IMR-90 (cell line): ENCODE results near the gene TM9SF4. TPM values are rescaled to one million over a fixed set of nuclear protein-coding genes. Genes with fewer than 3 reads are reported as not detected.

ENCODE experiments used
- ATAC-seq: fragments of 200-7000 bp; cut with Tn5 transposase; 2 replicates; pipeline ENCODE4 v1.9.1; 2020; ENCODE audit warnings: low read depth, mild to moderate bottlenecking, moderate library complexity
- BruUV-seq: library from RNA; stranded (reverse); fragments of 400-500 nt; replicated peaks from 2 replicates; lab custom pipeline; 2021; lab: Mats Ljungman, UMichigan
- CTCF ChIA-PET: fragments of 300-600 bp; formaldehyde crosslinking; extraction: SDS; loops from one replicate; lab custom pipeline; 2021; ENCODE audit warnings: antibody characterized with exemption; lab: Yijun Ruan, JAX
- POLR2A ChIA-PET: fragments of 300-600 bp; sonication (Branson Sonifier 250); formaldehyde crosslinking; loops from one replicate; lab custom pipeline; 2022; ENCODE audit warnings: antibody characterized with exemption; ENCODE audit not compliant: unreplicated experiment; lab: Charles Lee
- DNase-seq: peaks from one replicate; pipeline ENCODE4 v3.0.0; 2013
- H2AFZ ChIP-seq: replicated peaks from 2 replicates; pipeline ENCODE3; 2013; ENCODE audit warnings: low read length, mild to moderate bottlenecking; ENCODE audit not compliant: poor library complexity
- H2AK5ac ChIP-seq: 2 replicates; pipeline ENCODE4 v1.6.1; 2013; ENCODE audit warnings: low read depth, low read length, inconsistent platforms
- H2AK9ac ChIP-seq: replicated peaks from 2 replicates; pipeline ENCODE3; 2013; ENCODE audit warnings: mild to moderate bottlenecking, low read depth, low read length, moderate library complexity; ENCODE audit not compliant: poor library complexity
- H2BK120ac ChIP-seq: 2 replicates; pipeline ENCODE4 v1.6.1; 2013; ENCODE audit warnings: low read depth, low read length, inconsistent platforms
- H2BK15ac ChIP-seq: 3 replicates; pipeline ENCODE4 v1.6.1; 2013; ENCODE audit warnings: low read depth, low read length, inconsistent platforms
- H2BK20ac ChIP-seq: 2 replicates; pipeline ENCODE4 v1.6.1; 2013; ENCODE audit warnings: low read depth, mild to moderate bottlenecking, inconsistent platforms, low read length, moderate library complexity
- H2BK5ac ChIP-seq: 2 replicates; pipeline ENCODE4 v1.6.1; 2013; ENCODE audit warnings: mild to moderate bottlenecking, low read depth, low read length, inconsistent platforms; ENCODE audit not compliant: poor library complexity, severe bottlenecking
- H3K14ac ChIP-seq: replicated peaks from 2 replicates; pipeline ENCODE4 v1.6.1; 2013; ENCODE audit warnings: low read depth, low read length, inconsistent platforms
- H3K18ac ChIP-seq: 2 replicates; pipeline ENCODE4 v1.6.1; 2013; ENCODE audit warnings: low read depth, low read length, control low read depth
- H3K23ac ChIP-seq: 2 replicates; pipeline ENCODE4 v1.6.1; 2013; ENCODE audit warnings: low read depth, low read length, inconsistent platforms
- H3K27ac ChIP-seq: 2 replicates; pipeline ENCODE4 v1.5.1; 2013; ENCODE audit warnings: mild to moderate bottlenecking, control low read depth, low read length; ENCODE audit not compliant: insufficient read depth
- H3K27me3 ChIP-seq: 2 replicates; pipeline ENCODE4 v1.6.1; 2013; ENCODE audit warnings: low read length; ENCODE audit not compliant: control insufficient read depth, insufficient read depth
- H3K36me3 ChIP-seq: 2 replicates; pipeline ENCODE4 v1.6.1; 2013; ENCODE audit warnings: low read length, mixed read lengths; ENCODE audit not compliant: control insufficient read depth, insufficient read depth
- H3K4ac ChIP-seq: 2 replicates; pipeline ENCODE4 v1.6.1; 2013; ENCODE audit warnings: low read depth, low read length, inconsistent platforms
- H3K4me1 ChIP-seq: 2 replicates; pipeline ENCODE4 v1.6.1; 2013; ENCODE audit warnings: low read length, mixed read lengths; ENCODE audit not compliant: control insufficient read depth, insufficient read depth
- H3K4me2 ChIP-seq: 2 replicates; pipeline ENCODE4 v1.6.1; 2013; ENCODE audit warnings: low read depth, mild to moderate bottlenecking, control low read depth, low read length, moderate library complexity
- H3K4me3 ChIP-seq: 2 replicates; pipeline ENCODE4 v1.5.1; 2013; ENCODE audit warnings: low read depth, mild to moderate bottlenecking, control low read depth, low read length, moderate library complexity; ENCODE audit not compliant: insufficient read depth
- H3K56ac ChIP-seq: 2 replicates; pipeline ENCODE4 v1.6.1; 2013; ENCODE audit warnings: low read length, inconsistent platforms; ENCODE audit not compliant: insufficient read depth; ENCODE audit errors: extremely low read depth
- H3K79me1 ChIP-seq, 2 experiments: 2 replicates each; pipeline ENCODE4 v1.6.1; 2013; ENCODE audit warnings: low read length in 2 of 2, inconsistent platforms in 1 of 2, low read depth in 1 of 2
- H3K9ac ChIP-seq: 2 replicates; pipeline ENCODE4 v1.6.1; 2013; ENCODE audit warnings: low read depth, low read length, control low read depth
- H3K9me1 ChIP-seq: 2 replicates; pipeline ENCODE4 v1.6.1; 2013; ENCODE audit warnings: low read length, inconsistent platforms; ENCODE audit not compliant: insufficient read depth
- H3K9me3 ChIP-seq: 2 replicates; pipeline ENCODE4 v1.6.1; 2013; ENCODE audit warnings: low read length; ENCODE audit not compliant: control insufficient read depth, insufficient read depth
- H4K20me1 ChIP-seq: 2 replicates; pipeline ENCODE4 v1.6.1; 2013; ENCODE audit warnings: low read length, inconsistent platforms; ENCODE audit not compliant: insufficient read depth
- H4K5ac ChIP-seq: 2 replicates; pipeline ENCODE4 v1.6.1; 2013; ENCODE audit warnings: mild to moderate bottlenecking, low read depth, low read length, control low read depth
- H4K8ac ChIP-seq, 2 experiments: 2 replicates each; pipeline ENCODE4 v1.6.1; 2013; ENCODE audit warnings: low read depth in 2 of 2, low read length in 2 of 2, control low read depth in 1 of 2, inconsistent platforms in 1 of 2
- H4K91ac ChIP-seq: 2 replicates; pipeline ENCODE4 v1.6.1; 2013; ENCODE audit warnings: low read depth, low read length, inconsistent platforms; ENCODE audit not compliant: insufficient read depth
- MAFK ChIP-seq: IDR thresholded peaks from 2 replicates; pipeline ENCODE4 v1.6.1; 2012; ENCODE audit warnings: low read depth, low read length, improper control_type of control experiment
- NFE2L2 ChIP-seq: fragments of 150-350 bp; IDR thresholded peaks from 2 replicates; pipeline ENCODE4 v1.6.1; 2016; ENCODE audit warnings: low read depth, mild to moderate bottlenecking, low read length
- POLR2A ChIP-seq: IDR thresholded peaks from 2 replicates; pipeline ENCODE4 v1.6.1; 2012; ENCODE audit warnings: mild to moderate bottlenecking, low read depth, low read length
- WGBS, 2 experiments: methylation state at CpG; one replicate each; pipeline versions ENCODE4 v1.1.5 to v1.1.7; 2013; ENCODE audit warnings: missing lambda C conversion rate in 2 of 2; ENCODE audit not compliant: insufficient read length in 1 of 2; ENCODE audit errors: extremely low coverage in 2 of 2; 5-methylcytosine and 5-hydroxymethylcytosine counted together
- dilution Hi-C: fragments of 300-500 bp; cut with HindIII; formaldehyde crosslinking; loops from one replicate; pipeline ENCODE4 v1.14.3; 2018; ENCODE audit warnings: low sequenced_read_pairs; ENCODE audit not compliant: unreplicated experiment
- in situ Hi-C: fragments of 300-500 bp; cut with MboI; formaldehyde crosslinking; loops from 3 replicates; pipeline ENCODE4 v1.14.3; 2019; ENCODE audit warnings: low sequenced_read_pairs, inconsistent platforms, mixed read lengths
- intact Hi-C: fragments of 100-400 bp; cut with micrococcal nuclease; formaldehyde crosslinking; loops from 2 replicates; pipeline ENCODE4 v1.10.0; 2022
- polyA plus RNA-seq, 3 experiments: library from polyadenylated mRNA; depleted of rRNA; stranded (reverse); fragments of >200 nt; gene quantifications; 2 replicates each; pipeline ENCODE4 v1.2.3, GENCODE V29; 2012; ENCODE audit warnings: low replicate concordance in 1 of 3
- total RNA-seq: library from RNA; depleted of rRNA; stranded (reverse); fragments of >200 nt; gene quantifications from 2 replicates; pipeline ENCODE4 v1.2.3, GENCODE V29; 2012

The TM9SF4 gene
- total and polyA plus RNA-seq, 2 of the 4 experiments (the other 2 are of a cell fraction): 35.3 to 59.1 TPM

DNA sequence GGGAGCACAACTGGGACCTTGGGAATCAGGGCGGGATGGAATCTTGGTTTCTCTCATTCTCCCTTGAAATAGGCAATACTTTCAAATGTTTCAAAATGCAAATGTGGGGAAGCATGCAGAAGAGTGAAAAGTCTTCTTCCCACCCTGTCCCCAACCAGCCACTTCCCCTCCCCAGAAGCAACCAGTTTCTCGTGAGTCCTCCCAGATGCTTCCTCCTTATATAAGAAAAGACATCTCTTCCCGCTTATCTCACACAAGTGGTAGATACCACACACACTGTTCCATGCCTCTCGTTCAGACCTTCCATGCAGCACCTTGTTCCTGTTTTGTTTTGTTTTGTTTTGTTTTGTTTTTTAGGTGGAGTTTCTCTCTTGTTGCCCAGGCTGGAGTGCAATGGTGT lies 32.3 kb upstream of the TM9SF4 start:
- no peaks in the 10 kb centered on the region for H3K4me1 ChIP-seq
- dilution Hi-C loops: no loop called here
- H2BK15ac ChIP-seq: no peak overlapping the region
- H3K4ac ChIP-seq: no peak overlapping the region
- H3K36me3 ChIP-seq: no peaks in the 10 kb centered on the region
- H3K23ac ChIP-seq: no peak overlapping the region
- in situ Hi-C loops: no loop called here
- no peak overlapping the region for H4K8ac ChIP-seq
- H4K91ac ChIP-seq: no peak overlapping the region
- H3K14ac ChIP-seq: no peak overlapping the region
- H4K20me1 ChIP-seq: no peaks in the 10 kb centered on the region
- H2AK5ac ChIP-seq: no peak overlapping the region
- peaks cover 64% of the 10 kb centered on the region for H3K27me3 ChIP-seq
- no peak overlapping the region for H3K18ac ChIP-seq
- no peak overlapping the region for H3K4me2 ChIP-seq
- POLR2A ChIA-PET: no interaction called here
- H3K9me3 ChIP-seq: no peaks in the 10 kb centered on the region
- H2AFZ ChIP-seq: no peak overlapping the region
- H3K9me1 ChIP-seq: no peaks in the 10 kb centered on the region
- no CpG with 5 or more reads among the region's 4 CpGs for WGBS, 2 experiments
- H3K27ac ChIP-seq: no peak overlapping the region
- H3K9ac ChIP-seq: no peak overlapping the region
- no peak overlapping the region for H2BK5ac ChIP-seq
- no peak overlapping the region for H2BK120ac ChIP-seq
- no peak overlapping the region for H3K4me3 ChIP-seq
- H4K5ac ChIP-seq: no peak overlapping the region
- CTCF ChIA-PET: no interaction called here
- H3K56ac ChIP-seq: no peak overlapping the region
- DNase-seq (no peak), ATAC-seq (no peak)
- intact Hi-C loops: no loop called here
- H2BK20ac ChIP-seq: no peak overlapping the region
- H2AK9ac ChIP-seq: no peak overlapping the region
- TF ChIP-seq POLR2A (no peak), MAFK (no peak), NFE2L2 (no peak)
- BruUV-seq: no TSS peak
- no peaks in the 10 kb centered on the region for H3K79me1 ChIP-seq
